GM06990 (cell line): ENCODE measurements around the gene FOXJ3.

ENCODE experiments used
- DNase-seq: peaks from one replicate; pipeline ENCODE4 v3.0.0-alpha.2; 2011; ENCODE audit not compliant: insufficient read length; ENCODE audit errors: extremely low read depth
- H3K27me3 ChIP-seq: replicated peaks from 2 replicates; pipeline ENCODE4 v1.6.0; 2011; ENCODE audit warnings: low read length; ENCODE audit not compliant: control insufficient read depth, insufficient read depth
- H3K36me3 ChIP-seq: 2 replicates; pipeline ENCODE4 v1.5.1; 2011; ENCODE audit warnings: low read length; ENCODE audit not compliant: control insufficient read depth, insufficient read depth
- H3K4me3 ChIP-seq: replicated peaks from 2 replicates; pipeline ENCODE4 v1.5.1; 2011; ENCODE audit warnings: low read depth, mild to moderate bottlenecking, control low read depth, low read length
- TF ChIP-seq, protein P1 (sequence below): IDR thresholded peaks from 2 replicates; pipeline ENCODE4 v1.5.1; 2011; ENCODE audit warnings: low read length, control low read depth, mild to moderate bottlenecking, inconsistent platforms; ENCODE audit not compliant: insufficient read depth, poor library complexity, severe bottlenecking

FOXJ3 gene

DNA sequence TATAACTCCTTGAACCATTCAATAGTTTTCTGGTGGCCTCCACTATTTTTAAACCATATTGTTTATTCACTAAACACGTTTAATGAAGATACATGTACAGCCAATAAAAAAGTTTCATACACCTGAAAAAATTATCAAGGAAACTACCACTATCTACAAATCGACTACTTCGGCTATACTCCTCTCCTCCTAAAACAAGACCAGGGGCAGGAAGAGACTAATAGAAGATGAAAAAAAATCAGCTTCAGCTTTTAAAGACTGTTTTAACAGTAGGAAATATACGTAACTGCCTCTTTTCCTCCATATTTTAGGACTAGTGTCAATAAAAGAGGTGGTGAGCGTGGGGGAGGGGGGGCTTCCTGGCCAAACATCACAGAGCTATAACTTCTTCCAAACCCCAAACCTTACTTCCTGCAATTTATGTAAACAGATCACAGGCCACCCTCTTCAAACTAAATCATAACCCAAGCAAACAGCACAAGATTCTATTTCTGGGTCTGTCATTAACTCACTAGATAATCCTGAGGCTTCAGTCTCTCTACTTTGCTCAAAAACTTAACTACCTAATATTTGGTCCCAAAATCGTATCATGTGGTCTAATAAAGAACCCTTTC, 15.1 kb downstream of the FOXJ3 start:
- TF ChIP-seq, protein P1, sequence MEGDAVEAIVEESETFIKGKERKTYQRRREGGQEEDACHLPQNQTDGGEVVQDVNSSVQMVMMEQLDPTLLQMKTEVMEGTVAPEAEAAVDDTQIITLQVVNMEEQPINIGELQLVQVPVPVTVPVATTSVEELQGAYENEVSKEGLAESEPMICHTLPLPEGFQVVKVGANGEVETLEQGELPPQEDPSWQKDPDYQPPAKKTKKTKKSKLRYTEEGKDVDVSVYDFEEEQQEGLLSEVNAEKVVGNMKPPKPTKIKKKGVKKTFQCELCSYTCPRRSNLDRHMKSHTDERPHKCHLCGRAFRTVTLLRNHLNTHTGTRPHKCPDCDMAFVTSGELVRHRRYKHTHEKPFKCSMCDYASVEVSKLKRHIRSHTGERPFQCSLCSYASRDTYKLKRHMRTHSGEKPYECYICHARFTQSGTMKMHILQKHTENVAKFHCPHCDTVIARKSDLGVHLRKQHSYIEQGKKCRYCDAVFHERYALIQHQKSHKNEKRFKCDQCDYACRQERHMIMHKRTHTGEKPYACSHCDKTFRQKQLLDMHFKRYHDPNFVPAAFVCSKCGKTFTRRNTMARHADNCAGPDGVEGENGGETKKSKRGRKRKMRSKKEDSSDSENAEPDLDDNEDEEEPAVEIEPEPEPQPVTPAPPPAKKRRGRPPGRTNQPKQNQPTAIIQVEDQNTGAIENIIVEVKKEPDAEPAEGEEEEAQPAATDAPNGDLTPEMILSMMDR = no peak
- DNase-seq = no peak
- Histone ChIP-seq H3K36me3 (no peaks in the 10 kb centered on the region), H3K27me3 (no peaks in the 10 kb centered on the region), H3K4me3 (no peak overlapping the region)

DNA sequence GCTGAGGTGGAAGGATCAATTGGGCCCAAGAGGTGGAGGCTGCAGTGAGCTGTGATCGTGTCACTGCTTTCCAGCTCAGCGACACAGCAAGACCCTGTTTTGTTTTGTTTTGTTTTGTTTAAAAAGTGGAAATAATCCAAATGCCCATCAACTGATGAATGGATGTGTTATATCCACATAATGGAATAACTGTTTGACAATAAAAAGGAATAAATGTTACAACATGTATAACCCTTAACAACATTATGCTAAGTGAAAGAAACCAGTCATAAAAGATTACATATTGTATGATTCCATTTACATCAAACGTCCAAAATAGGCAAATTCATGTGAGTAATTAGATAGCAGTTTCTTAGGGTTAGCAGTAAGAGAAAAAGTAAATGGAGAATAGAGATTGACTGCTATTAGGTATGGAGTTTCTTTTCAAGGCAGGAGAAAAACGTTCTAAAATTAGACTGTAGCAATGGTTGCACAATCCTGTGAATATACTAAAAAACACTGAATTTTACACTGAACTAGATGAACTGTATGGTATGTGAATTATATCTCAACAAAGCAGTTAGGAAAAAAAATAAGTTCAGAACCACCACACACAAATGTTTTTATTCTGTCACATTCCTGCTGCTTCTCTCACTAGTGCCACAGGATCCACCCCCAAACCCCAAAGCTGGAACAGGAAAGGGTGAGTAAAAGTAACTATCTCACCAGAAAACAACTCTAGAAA, 15.7 kb downstream of the FOXJ3 start:
- Histone ChIP-seq H3K27me3 (no peaks in the 10 kb centered on the region), H3K4me3 (no peak overlapping the region), H3K36me3 (no peaks in the 10 kb centered on the region)
- DNase-seq = no peak
- TF ChIP-seq, protein P1 = no peak

DNA sequence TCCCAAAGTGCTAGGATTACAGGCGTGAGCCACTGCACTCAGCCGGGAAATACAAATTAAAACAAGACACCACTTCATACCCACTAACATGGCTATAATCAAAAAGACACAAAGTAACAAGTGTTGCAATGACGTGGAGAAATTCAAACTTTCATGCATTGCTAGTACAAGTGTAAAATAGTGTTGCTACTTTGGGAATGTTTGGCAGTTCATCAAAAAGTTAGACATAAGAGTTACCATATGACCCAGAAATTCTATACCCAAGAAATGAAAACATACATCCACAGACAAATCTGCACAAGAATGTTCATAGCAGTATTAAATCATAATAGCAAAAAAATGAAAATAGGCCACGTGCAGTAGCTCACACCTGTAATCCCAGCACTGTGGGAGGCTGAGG, 16.4 kb downstream of the FOXJ3 start:
- Histone ChIP-seq H3K27me3 (no peaks in the 10 kb centered on the region), H3K36me3 (no peaks in the 10 kb centered on the region), H3K4me3 (no peak overlapping the region)
- TF ChIP-seq, protein P1 = no peak
- no peak for DNase-seq

DNA sequence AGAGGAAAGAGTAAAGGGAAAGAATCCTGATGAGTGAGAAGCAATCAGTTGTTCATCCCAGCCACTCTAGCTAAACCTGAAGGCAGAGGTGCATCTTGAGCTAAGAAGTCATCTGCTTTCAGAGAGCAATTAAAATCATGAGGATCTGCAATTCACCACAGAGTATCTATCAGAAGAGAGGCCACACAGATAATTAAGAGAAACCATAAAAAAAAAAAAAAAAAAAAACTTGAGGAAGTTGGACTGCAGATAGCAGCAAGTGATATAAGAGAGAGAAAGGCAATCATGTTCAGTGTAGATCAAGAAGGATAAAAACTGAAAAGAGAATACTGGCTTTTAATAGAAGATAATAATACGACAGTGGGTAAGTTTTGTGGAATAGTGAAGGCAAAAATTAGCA, 17.7 kb downstream of the FOXJ3 start:
- H3K4me3 ChIP-seq = no peak overlapping the region
- TF ChIP-seq, protein P1 = no peak

DNA sequence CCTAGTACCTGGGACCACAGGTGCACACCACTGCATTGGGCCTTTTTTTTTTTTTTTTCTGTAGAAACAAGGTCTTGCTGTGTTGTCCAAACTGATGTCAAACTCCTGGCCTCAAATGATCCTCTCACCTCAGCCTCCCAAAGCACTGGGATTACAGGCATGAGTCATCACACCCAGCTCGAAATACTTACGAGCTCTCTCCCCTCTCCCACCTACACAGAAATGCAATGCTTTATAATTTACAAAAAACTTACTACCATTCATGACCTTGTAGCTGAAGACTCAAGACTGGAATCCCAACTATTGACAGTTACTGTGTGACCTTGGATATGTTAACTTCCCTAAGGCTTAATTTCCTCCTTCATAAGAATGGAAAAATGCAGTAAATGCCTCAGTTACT, 18.7 kb downstream of the FOXJ3 start:
- H3K36me3 ChIP-seq = no peaks in the 10 kb centered on the region
- DNase-seq = no peak
- TF ChIP-seq, protein P1 = no peak
- H3K4me3 ChIP-seq = no peak overlapping the region
- H3K27me3 ChIP-seq = no peaks in the 10 kb centered on the region

More for the DNA sequence above, 17.7 kb downstream of the FOXJ3 start:
- Histone ChIP-seq H3K36me3 (no peaks in the 10 kb centered on the region), H3K27me3 (no peaks in the 10 kb centered on the region)
- no peak for DNase-seq
